GM12873 (cell line): ENCODE measurements around the gene PIEZO2.

ENCODE experiments used
- TF ChIP-seq, protein P1 (sequence below): IDR thresholded peaks from 2 replicates; pipeline ENCODE4 v1.5.1; 2012; ENCODE audit warnings: low read depth, mild to moderate bottlenecking, moderate library complexity, low read length, control low read depth; ENCODE audit not compliant: insufficient read depth; ENCODE audit errors: missing control alignments

Gene PIEZO2

GRCh38 chr18:10930076-10930475 lies 219.3 kb downstream of the PIEZO2 start:
- TF ChIP-seq, protein P1, sequence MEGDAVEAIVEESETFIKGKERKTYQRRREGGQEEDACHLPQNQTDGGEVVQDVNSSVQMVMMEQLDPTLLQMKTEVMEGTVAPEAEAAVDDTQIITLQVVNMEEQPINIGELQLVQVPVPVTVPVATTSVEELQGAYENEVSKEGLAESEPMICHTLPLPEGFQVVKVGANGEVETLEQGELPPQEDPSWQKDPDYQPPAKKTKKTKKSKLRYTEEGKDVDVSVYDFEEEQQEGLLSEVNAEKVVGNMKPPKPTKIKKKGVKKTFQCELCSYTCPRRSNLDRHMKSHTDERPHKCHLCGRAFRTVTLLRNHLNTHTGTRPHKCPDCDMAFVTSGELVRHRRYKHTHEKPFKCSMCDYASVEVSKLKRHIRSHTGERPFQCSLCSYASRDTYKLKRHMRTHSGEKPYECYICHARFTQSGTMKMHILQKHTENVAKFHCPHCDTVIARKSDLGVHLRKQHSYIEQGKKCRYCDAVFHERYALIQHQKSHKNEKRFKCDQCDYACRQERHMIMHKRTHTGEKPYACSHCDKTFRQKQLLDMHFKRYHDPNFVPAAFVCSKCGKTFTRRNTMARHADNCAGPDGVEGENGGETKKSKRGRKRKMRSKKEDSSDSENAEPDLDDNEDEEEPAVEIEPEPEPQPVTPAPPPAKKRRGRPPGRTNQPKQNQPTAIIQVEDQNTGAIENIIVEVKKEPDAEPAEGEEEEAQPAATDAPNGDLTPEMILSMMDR, result no peak

DNA sequence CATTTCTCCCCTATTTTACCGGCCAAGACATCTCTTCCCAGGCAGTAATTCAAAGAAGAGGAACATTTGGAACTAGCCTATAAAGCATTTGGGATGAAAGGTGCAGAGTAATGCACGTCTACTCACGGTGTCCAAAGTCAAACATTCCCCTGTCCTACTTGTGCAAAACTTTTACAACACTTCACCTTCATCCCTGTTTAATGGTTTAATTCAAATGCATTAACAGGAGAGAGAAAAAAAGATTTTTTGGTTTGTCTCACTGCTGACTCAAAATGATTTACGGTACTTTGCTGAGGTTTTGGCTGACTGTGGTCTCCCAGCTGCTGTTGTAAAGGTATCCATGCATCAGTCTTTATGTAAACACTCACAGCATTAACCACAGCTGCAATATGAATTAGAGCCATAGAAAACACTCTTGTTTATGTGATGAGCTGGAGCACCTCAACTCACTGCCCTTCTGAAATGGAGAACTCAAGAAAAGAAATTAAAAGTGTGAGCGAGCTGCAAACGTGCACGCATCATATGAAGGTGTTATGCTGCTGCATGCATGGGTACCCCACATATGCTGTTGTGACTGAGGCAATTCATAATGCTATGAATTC lies 220.5 kb downstream of the PIEZO2 start:
- TF ChIP-seq, protein P1, result no peak

GRCh38 chr18:10928011-10928771 lies 221.2 kb downstream of the PIEZO2 start:
- TF ChIP-seq, protein P1, result no peak

DNA sequence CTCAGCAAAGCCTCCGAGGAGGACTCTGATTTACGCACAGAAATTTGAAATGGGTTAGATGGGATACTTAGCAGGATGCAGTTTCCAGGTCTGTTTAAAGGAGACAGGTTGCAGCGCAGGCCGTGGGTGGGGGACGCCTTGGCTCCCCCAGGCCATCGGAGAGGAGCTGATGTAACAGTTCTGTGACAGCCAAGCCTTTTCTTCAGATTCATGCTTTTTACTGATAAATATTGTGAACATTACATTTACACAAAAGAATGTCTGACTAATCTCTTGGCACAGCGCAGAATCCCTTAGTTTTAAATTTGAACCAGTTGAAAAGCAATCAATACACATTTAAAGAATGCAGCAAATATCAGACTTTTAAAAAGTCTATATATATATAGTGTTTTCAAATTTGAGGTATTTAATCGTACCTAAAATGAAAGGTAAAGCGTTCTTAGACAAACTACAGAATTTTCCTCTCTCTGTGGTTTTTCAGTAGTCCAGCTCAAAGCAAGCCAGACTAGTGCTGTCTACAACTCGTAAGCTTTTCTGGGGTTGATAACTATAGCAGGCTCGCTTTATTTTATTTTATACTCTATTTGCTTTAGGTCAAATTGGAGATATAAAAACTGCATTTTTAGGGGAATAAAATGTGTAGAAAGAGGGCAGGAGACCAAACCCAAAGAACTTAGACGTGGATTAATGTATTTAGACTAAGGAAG lies 221.9 kb downstream of the PIEZO2 start:
- TF ChIP-seq, protein P1, result no peak

- TF ChIP-seq, protein P1, result no peak
Observed at GRCh38 chr18:10926621-10927161, 222.7 kb downstream of the PIEZO2 start.

GRCh38 chr18:10924290-10924689 lies 225.1 kb downstream of the PIEZO2 start:
- TF ChIP-seq, protein P1, result no peak

DNA sequence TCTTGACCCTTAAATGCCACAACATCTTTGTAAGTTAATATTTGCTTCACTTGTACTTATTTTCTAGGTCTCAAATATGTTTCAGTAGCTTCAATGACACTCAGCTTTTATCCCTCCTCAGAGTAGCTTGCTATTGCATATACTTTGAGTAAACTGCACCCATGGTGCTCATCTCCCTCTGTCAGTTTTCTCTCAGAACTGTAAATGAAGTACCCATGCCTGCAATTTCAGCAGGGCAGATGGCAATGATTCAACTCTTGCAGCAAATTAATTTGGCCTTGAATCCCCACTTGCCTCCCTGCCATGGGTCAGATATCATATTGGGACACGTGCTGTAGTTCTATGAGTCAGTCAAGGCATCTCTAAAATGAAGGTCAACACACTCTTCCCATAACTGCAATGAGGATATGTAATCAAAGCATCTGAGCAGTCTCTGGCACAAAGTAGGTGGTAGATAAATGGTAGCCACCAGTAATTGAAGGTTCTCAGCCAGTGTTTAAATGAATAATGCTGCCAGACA lies 225.8 kb downstream of the PIEZO2 start:
- TF ChIP-seq, protein P1, result no peak
